HepG2 (cell line): ENCODE measurements around the gene CHPF. TPM values are rescaled to one million over a fixed set of nuclear protein-coding genes. Genes with fewer than 3 reads are reported as not detected.

Experiments
- BRD4 ChIP-seq: sonication (generic); formaldehyde crosslinking; IDR thresholded peaks from 2 replicates; pipeline ENCODE4 v1.4.0; 2020; ENCODE audit warnings: missing genetic modification reagents
- CENPT ChIP-seq: sonication (generic); formaldehyde crosslinking; IDR thresholded peaks from 2 replicates; pipeline ENCODE4 v1.8.0; 2022; ENCODE audit warnings: low read depth, mild to moderate bottlenecking, moderate library complexity, missing genetic modification reagents
- KMT2B ChIP-seq: IDR thresholded peaks from 2 replicates; pipeline ENCODE4 v1.6.1; 2016; ENCODE audit warnings: missing genetic modification reagents, missing compliant biosample characterization
- MEIS1 ChIP-seq: sonication (generic); formaldehyde crosslinking; IDR thresholded peaks from 2 replicates; pipeline ENCODE4 v1.9.0; 2021; ENCODE audit warnings: mild to moderate bottlenecking, missing genetic modification reagents, moderate library complexity, borderline replicate concordance
- NCOR1 ChIP-seq: fragments of 200-600 bp; sonication (generic); IDR thresholded peaks from 2 replicates; pipeline ENCODE4 v1.7.0; 2017; ENCODE audit warnings: antibody characterized with exemption, low read length, borderline replicate concordance
- PAX8 ChIP-seq: sonication (generic); formaldehyde crosslinking; IDR thresholded peaks from 2 replicates; pipeline ENCODE4 v1.8.0; 2022; ENCODE audit warnings: mild to moderate bottlenecking, missing genetic modification reagents, borderline replicate concordance
- POGZ ChIP-seq: sonication (generic); formaldehyde crosslinking; IDR thresholded peaks from 2 replicates; pipeline ENCODE4 v1.4.0; 2020; ENCODE audit warnings: mild to moderate bottlenecking, missing genetic modification reagents
- ZNF24 ChIP-seq: fragments of 450-650 bp; IDR thresholded peaks from 2 replicates; pipeline ENCODE4 v1.6.1; 2017; ENCODE audit warnings: antibody characterized with exemption, mild to moderate bottlenecking
- ZNF562 ChIP-seq: sonication (generic); formaldehyde crosslinking; IDR thresholded peaks from 2 replicates; pipeline ENCODE4 v1.8.0; 2022; ENCODE audit warnings: missing genetic modification reagents, borderline replicate concordance
- ZSCAN31 ChIP-seq: sonication (generic); formaldehyde crosslinking; IDR thresholded peaks from 2 replicates; pipeline ENCODE4 v1.5.0; 2020; ENCODE audit warnings: low read depth, mild to moderate bottlenecking, missing genetic modification reagents
- polyA plus RNA-seq, 8 experiments: library from polyadenylated mRNA; depleted of rRNA in 3 of 8; stranded (reverse) in 7 of 8; unstranded in 1 of 8; fragments of >200 nt; fragmentation: Illumina TruSeq in 4 of 8; extraction: Trizol in 4 of 8; gene quantifications; 2 replicates each; pipeline versions ENCODE4 v1.2.1 to v1.2.3, GENCODE V29; 2011 to 2016; ENCODE audit warnings: low read depth in 4 of 8, missing spikeins in 1 of 8, mixed read lengths in 1 of 8; ENCODE audit not compliant: insufficient read depth in 1 of 8
- total RNA-seq, 5 experiments: library from RNA; depleted of rRNA; stranded (reverse); fragments of >200 nt; fragmentation: Illumina TruSeq; extraction: Trizol; gene quantifications; 2 replicates each; pipeline ENCODE4 v1.2.3, GENCODE V29; 2016; ENCODE audit warnings: low read depth in 1 of 5
- TF ChIP-seq, protein P1 (sequence below), 2 experiments: sonication (generic) in 1 of 2; formaldehyde crosslinking in 1 of 2; IDR thresholded peaks; 2 replicates each; pipeline versions ENCODE4 v1.6.1 to v1.9.0; 2014 to 2022; ENCODE audit warnings: antibody characterized with exemption in 1 of 2, borderline replicate concordance in 1 of 2, inconsistent platforms in 1 of 2, low read depth in 1 of 2, missing genetic modification reagents in 1 of 2
- TF ChIP-seq, protein P2 (sequence below): fragments of 450-650 bp; IDR thresholded peaks from 2 replicates; pipeline ENCODE4 v1.6.1; 2016
- TF ChIP-seq, protein P3 (sequence below): sonication (generic); formaldehyde crosslinking; IDR thresholded peaks from 2 replicates; pipeline ENCODE4 v1.4.0; 2020; ENCODE audit warnings: missing genetic modification reagents
- TF ChIP-seq, protein P4 (sequence below): sonication (generic); formaldehyde crosslinking; IDR thresholded peaks from 2 replicates; pipeline ENCODE4 v1.8.1; 2022; ENCODE audit warnings: low read depth, mild to moderate bottlenecking, missing genetic modification reagents
- TF ChIP-seq, protein P5 (sequence below): IDR thresholded peaks from 2 replicates; pipeline ENCODE4 v1.6.1; 2016; ENCODE audit warnings: missing compliant biosample characterization, missing genetic modification reagents, borderline replicate concordance

CHPF gene
- total and polyA plus RNA-seq, 2 of the 13 experiments (the other 11 are each of a cell fraction or from before 2014, with no cell fraction given), result 79.6 to 111 TPM

DNA sequence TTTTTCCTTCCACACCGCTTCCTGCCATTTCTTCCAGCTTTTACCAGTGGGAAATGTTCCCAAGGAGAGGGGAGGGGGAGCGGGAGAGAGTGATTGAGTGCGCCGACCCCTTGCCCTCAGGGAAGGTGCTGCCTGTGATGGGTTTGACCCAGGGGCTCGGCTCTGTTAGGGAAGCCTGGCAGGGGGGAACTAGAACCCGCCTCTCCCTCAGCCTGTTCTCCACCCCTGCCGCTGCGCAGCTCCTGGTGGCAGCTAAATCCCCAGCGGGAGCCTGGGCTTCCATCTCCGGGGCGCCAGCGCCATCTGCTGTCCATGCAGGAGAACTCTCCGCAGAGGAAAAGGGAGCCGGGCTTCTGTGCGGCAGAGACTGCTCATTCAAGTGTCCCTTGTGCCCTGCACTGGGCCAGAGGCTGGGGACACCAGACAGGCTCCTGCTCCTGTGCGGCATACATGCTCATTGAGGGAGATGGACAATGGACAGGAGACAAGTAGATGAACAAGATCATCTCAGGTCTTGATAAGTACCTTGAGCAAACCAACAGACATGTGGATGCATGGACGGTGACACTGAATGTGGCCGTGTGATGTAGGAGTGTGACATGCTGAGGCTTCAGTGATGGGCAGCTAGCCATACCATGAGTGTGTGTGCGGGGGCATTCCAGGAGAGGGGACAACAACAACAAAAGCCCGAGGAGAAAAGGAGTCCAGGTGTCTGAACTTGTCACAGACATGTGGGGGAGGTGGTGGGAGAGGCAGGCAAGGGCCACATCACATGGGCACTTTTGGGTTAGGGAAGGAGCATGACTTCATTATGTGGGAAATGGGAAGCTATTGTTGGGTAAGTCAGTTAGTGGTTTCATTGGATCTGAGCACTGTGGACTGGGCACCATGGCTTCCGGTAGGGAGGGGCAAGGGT, 13.3 kb downstream of the CHPF start (continued):
- TF ChIP-seq, protein P1, sequence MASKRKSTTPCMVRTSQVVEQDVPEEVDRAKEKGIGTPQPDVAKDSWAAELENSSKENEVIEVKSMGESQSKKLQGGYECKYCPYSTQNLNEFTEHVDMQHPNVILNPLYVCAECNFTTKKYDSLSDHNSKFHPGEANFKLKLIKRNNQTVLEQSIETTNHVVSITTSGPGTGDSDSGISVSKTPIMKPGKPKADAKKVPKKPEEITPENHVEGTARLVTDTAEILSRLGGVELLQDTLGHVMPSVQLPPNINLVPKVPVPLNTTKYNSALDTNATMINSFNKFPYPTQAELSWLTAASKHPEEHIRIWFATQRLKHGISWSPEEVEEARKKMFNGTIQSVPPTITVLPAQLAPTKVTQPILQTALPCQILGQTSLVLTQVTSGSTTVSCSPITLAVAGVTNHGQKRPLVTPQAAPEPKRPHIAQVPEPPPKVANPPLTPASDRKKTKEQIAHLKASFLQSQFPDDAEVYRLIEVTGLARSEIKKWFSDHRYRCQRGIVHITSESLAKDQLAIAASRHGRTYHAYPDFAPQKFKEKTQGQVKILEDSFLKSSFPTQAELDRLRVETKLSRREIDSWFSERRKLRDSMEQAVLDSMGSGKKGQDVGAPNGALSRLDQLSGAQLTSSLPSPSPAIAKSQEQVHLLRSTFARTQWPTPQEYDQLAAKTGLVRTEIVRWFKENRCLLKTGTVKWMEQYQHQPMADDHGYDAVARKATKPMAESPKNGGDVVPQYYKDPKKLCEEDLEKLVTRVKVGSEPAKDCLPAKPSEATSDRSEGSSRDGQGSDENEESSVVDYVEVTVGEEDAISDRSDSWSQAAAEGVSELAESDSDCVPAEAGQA (IDR thresholded peaks at IDR 0.05; ENCODE audit: low read depth), result no peak
- TF ChIP-seq, protein P1 (CRISPR knock-in tag; IDR thresholded peaks at IDR 0.05; ENCODE audit: borderline replicate concordance), result no peak
- no peak for TF ChIP-seq KMT2B
- no peak for TF ChIP-seq NCOR1
- TF ChIP-seq, protein P2, sequence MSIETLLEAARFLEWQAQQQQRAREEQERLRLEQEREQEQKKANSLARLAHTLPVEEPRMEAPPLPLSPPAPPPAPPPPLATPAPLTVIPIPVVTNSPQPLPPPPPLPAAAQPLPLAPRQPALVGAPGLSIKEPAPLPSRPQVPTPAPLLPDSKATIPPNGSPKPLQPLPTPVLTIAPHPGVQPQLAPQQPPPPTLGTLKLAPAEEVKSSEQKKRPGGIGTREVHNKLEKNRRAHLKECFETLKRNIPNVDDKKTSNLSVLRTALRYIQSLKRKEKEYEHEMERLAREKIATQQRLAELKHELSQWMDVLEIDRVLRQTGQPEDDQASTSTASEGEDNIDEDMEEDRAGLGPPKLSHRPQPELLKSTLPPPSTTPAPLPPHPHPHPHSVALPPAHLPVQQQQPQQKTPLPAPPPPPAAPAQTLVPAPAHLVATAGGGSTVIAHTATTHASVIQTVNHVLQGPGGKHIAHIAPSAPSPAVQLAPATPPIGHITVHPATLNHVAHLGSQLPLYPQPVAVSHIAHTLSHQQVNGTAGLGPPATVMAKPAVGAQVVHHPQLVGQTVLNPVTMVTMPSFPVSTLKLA, result no peak
- TF ChIP-seq, protein P3, sequence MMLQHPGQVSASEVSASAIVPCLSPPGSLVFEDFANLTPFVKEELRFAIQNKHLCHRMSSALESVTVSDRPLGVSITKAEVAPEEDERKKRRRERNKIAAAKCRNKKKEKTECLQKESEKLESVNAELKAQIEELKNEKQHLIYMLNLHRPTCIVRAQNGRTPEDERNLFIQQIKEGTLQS (CRISPR knock-in tag), result 0 out of 2 replicates have a peak, but pooled peaks have one; percentile 20
- TF ChIP-seq MEIS1 (CRISPR knock-in tag), result no peak
- TF ChIP-seq PAX8 (CRISPR knock-in tag), result 0 out of 2 replicates have a peak, but pooled peaks have one; percentile 75
- TF ChIP-seq ZNF24, result no peak
- TF ChIP-seq, protein P4, sequence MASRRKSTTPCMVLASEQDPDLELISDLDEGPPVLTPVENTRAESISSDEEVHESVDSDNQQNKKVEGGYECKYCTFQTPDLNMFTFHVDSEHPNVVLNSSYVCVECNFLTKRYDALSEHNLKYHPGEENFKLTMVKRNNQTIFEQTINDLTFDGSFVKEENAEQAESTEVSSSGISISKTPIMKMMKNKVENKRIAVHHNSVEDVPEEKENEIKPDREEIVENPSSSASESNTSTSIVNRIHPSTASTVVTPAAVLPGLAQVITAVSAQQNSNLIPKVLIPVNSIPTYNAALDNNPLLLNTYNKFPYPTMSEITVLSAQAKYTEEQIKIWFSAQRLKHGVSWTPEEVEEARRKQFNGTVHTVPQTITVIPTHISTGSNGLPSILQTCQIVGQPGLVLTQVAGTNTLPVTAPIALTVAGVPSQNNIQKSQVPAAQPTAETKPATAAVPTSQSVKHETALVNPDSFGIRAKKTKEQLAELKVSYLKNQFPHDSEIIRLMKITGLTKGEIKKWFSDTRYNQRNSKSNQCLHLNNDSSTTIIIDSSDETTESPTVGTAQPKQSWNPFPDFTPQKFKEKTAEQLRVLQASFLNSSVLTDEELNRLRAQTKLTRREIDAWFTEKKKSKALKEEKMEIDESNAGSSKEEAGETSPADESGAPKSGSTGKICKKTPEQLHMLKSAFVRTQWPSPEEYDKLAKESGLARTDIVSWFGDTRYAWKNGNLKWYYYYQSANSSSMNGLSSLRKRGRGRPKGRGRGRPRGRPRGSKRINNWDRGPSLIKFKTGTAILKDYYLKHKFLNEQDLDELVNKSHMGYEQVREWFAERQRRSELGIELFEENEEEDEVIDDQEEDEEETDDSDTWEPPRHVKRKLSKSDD (CRISPR knock-in tag), result no peak
- TF ChIP-seq, protein P5, sequence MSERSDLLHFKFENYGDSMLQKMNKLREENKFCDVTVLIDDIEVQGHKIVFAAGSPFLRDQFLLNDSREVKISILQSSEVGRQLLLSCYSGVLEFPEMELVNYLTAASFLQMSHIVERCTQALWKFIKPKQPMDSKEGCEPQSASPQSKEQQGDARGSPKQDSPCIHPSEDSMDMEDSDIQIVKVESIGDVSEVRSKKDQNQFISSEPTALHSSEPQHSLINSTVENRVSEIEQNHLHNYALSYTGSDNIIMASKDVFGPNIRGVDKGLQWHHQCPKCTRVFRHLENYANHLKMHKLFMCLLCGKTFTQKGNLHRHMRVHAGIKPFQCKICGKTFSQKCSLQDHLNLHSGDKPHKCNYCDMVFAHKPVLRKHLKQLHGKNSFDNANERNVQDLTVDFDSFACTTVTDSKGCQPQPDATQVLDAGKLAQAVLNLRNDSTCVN (CRISPR knock-in tag), result 0 out of 2 replicates have a peak, but pooled peaks have one; percentile 28
- TF ChIP-seq ZSCAN31 (CRISPR knock-in tag), result peak; percentile 71; the same call in 1 of the 2 replicates
- no peak for TF ChIP-seq ZNF562 (CRISPR knock-in tag)
- no peak for TF ChIP-seq POGZ (CRISPR knock-in tag)
- TF ChIP-seq BRD4 (CRISPR knock-in tag), result no peak
- no peak for TF ChIP-seq CENPT (CRISPR knock-in tag)
